Measurements from ENCODE around the gene TEPSIN. TPM values are rescaled to one million over a fixed set of nuclear protein-coding genes. Genes with fewer than 3 reads are reported as not detected.

Gene TEPSIN
- total RNA-seq, 1 experiment from 2014 or later: 40.7 TPM

GRCh38 chr17:81206166-81206565 lies 32.7 kb downstream of the TEPSIN start (continued):
- TF ChIP-seq MAX (CRISPR knock-in tag; IDR thresholded peaks at IDR 0.05) (no peak), FOXK1 (CRISPR knock-in tag; IDR thresholded peaks at IDR 0.05) (no peak), ZNF138 (CRISPR knock-in tag; conservative IDR thresholded peaks at IDR 0.05) (no peak), ARID4B (CRISPR knock-in tag; IDR thresholded peaks at IDR 0.05; ENCODE audit: borderline replicate concordance) (no peak), RORB (CRISPR knock-in tag; IDR thresholded peaks at IDR 0.05) (no peak), TEAD1 (CRISPR knock-in tag; IDR thresholded peaks at IDR 0.05) (no peak), GABPB1 (CRISPR knock-in tag; IDR thresholded peaks at IDR 0.05) (no peak)

- H3K36me3 Mint-ChIP-seq: no peaks in the 10 kb centered on the region; the same call in 1 of the 2 replicates
- ChIA-PET CTCF (interaction anchor here (0.6 kb wide), 1 partner anchor 42 kb away, joined by 4 read pairs; no protein-coding TSS in a partner anchor), POLR2A (no interaction called here)
- ATAC-seq: no peak
- H3K27me3 Mint-ChIP-seq (ENCODE audit: low read depth): no peaks in the 10 kb centered on the region
- DNase-seq (ENCODE audit: low spot score): no peak
- no peak for TF ChIP-seq RORB (CRISPR knock-in tag; IDR thresholded peaks at IDR 0.05)
- no peak for TF ChIP-seq JUN (CRISPR knock-in tag; IDR thresholded peaks at IDR 0.05)
- TF ChIP-seq OVOL2 (CRISPR knock-in tag; IDR thresholded peaks at IDR 0.05; ENCODE audit: borderline replicate concordance): no peak
- TF ChIP-seq SOX15 (CRISPR knock-in tag; IDR thresholded peaks at IDR 0.05): no peak
- no peak for TF ChIP-seq ZNF121 (CRISPR knock-in tag; IDR thresholded peaks at IDR 0.05)
- TF ChIP-seq STAT6 (CRISPR knock-in tag; conservative IDR thresholded peaks at IDR 0.05; ENCODE audit: low read depth): no peak
- no peak for TF ChIP-seq ERG (CRISPR knock-in tag; IDR thresholded peaks at IDR 0.05)
- no peak for TF ChIP-seq NR1H2 (CRISPR knock-in tag; IDR thresholded peaks at IDR 0.05)
- no peak for TF ChIP-seq MYBL2 (CRISPR knock-in tag; IDR thresholded peaks at IDR 0.05)
- no peak for TF ChIP-seq ZNF219 (CRISPR knock-in tag; IDR thresholded peaks at IDR 0.05; ENCODE audit: borderline replicate concordance)
- TF ChIP-seq ZNF317 (CRISPR knock-in tag; IDR thresholded peaks at IDR 0.05; ENCODE audit: borderline replicate concordance, low read depth): no peak
- no peak overlapping the region for H3K4me3 Mint-ChIP-seq
- no peaks in the 10 kb centered on the region for H3K4me1 Mint-ChIP-seq
- no peaks in the 10 kb centered on the region for H3K9me3 Mint-ChIP-seq
- no peak overlapping the region for H3K27ac Mint-ChIP-seq
Observed at GRCh38 chr17:81204578-81204977, 34.3 kb downstream of the TEPSIN start.

- POLR2A ChIA-PET: no interaction called here
Observed at GRCh38 chr17:81203136-81203535, 35.7 kb downstream of the TEPSIN start.

More at GRCh38 chr17:81203136-81203535, 35.7 kb downstream of the TEPSIN start:
- CTCF ChIA-PET: no interaction called here
- ATAC-seq: no peak
- TF ChIP-seq OVOL2 (CRISPR knock-in tag; IDR thresholded peaks at IDR 0.05; ENCODE audit: borderline replicate concordance): no peak
- DNase-seq (ENCODE audit: low spot score): no peak
- no peaks in the 10 kb centered on the region for H3K9me3 Mint-ChIP-seq
- no peak overlapping the region for H3K27ac Mint-ChIP-seq
- H3K4me1 Mint-ChIP-seq: no peaks in the 10 kb centered on the region
- no peaks in the 10 kb centered on the region for H3K27me3 Mint-ChIP-seq (ENCODE audit: low read depth)
- no peak overlapping the region for H3K4me3 Mint-ChIP-seq
- peaks cover 2% of the 10 kb centered on the region; the same call in 1 of the 2 replicates for H3K36me3 Mint-ChIP-seq

Data from WTC11 (cell line).